SK-N-SH (cell line): Measurements from ENCODE around the gene ZCRB1. TPM values are rescaled to one million over a fixed set of nuclear protein-coding genes. Genes with fewer than 3 reads are reported as not detected.

Source experiments
- CTCF ChIA-PET: fragments of 300-600, 350-600 bp; formaldehyde crosslinking; extraction: SDS; loops from one replicate; lab custom pipeline; 2021; lab: Yijun Ruan, JAX
- POLR2A ChIA-PET: fragments of 350-600 bp; sonication (Branson Sonifier 250); formaldehyde crosslinking; extraction: SDS; loops from one replicate; lab custom pipeline; 2020; ENCODE audit warnings: antibody characterized with exemption, inconsistent platforms; lab: Yijun Ruan, JAX
- DNase-seq: peaks from one replicate; pipeline ENCODE4 v3.0.0; 2012
- H2AFZ ChIP-seq: fragments of 200-600 bp; sonication (generic); 2 replicates; pipeline ENCODE4 v1.8.1; 2016; ENCODE audit warnings: antibody characterized with exemption, mild to moderate bottlenecking, low read depth
- H3F3A ChIP-seq: fragments of 200-600 bp; sonication (generic); replicated peaks from 2 replicates; pipeline ENCODE3; 2016; ENCODE audit warnings: antibody characterized with exemption, mild to moderate bottlenecking; ENCODE audit not compliant: insufficient read depth
- H3K27ac ChIP-seq, 2 experiments: fragments of 200-500 bp in 1 of 2; fragments of 200-600 bp in 1 of 2; sonication (Bioruptor generic) in 1 of 2; sonication (generic), shearing (Covaris generic) in 1 of 2; 2 replicates each; pipeline versions ENCODE4 v1.5.1 to v1.6.1; 2014 to 2016; ENCODE audit warnings: low read depth in 2 of 2, inconsistent platforms in 1 of 2, low read length in 1 of 2, mild to moderate bottlenecking in 1 of 2, mixed read lengths in 1 of 2
- H3K27me3 ChIP-seq: fragments of 200-600 bp; sonication (generic), shearing (Covaris generic); 2 replicates; pipeline ENCODE4 v1.6.1; 2016; ENCODE audit warnings: mixed run types; ENCODE audit not compliant: insufficient read depth
- H3K36me3 ChIP-seq, 2 experiments: fragments of 200-500 bp in 1 of 2; fragments of 200-600 bp in 1 of 2; sonication (Bioruptor generic) in 1 of 2; sonication (generic) in 1 of 2; replicated peaks in 1 of 2; 2 replicates each; pipeline versions ENCODE3 to v1.5.1; 2014 to 2016; ENCODE audit warnings: low read length in 1 of 2, mild to moderate bottlenecking in 1 of 2; ENCODE audit not compliant: insufficient read depth in 2 of 2, control insufficient read depth in 1 of 2
- H3K4me1 ChIP-seq, 2 experiments: fragments of 200-500 bp in 1 of 2; fragments of 200-600 bp in 1 of 2; sonication (Bioruptor generic) in 1 of 2; sonication (generic), shearing (Covaris generic) in 1 of 2; 2 replicates each; pipeline versions ENCODE4 v1.5.1 to v1.6.1; 2014 to 2016; ENCODE audit warnings: low read depth in 1 of 2, low read length in 1 of 2, mixed run types in 1 of 2; ENCODE audit not compliant: insufficient read depth in 2 of 2, control insufficient read depth in 1 of 2
- H3K4me2 ChIP-seq: fragments of 200-600 bp; sonication (generic), shearing (Covaris generic); 2 replicates; pipeline ENCODE4 v1.6.1; 2017; ENCODE audit warnings: mixed run types
- H3K4me3 ChIP-seq, 2 experiments: fragments of 200-500 bp in 1 of 2; fragments of 200-600 bp in 1 of 2; sonication (Bioruptor generic) in 1 of 2; sonication (generic), shearing (Covaris generic) in 1 of 2; 2 replicates each; pipeline versions ENCODE4 v1.5.1 to v1.8.1; 2014 to 2016; ENCODE audit warnings: low read depth in 2 of 2, inconsistent platforms in 1 of 2, low read length in 1 of 2, mild to moderate bottlenecking in 1 of 2, mixed read lengths in 1 of 2, moderate library complexity in 1 of 2
- H3K79me2 ChIP-seq: fragments of 200-600 bp; sonication (generic); 2 replicates; pipeline ENCODE4 v1.8.1; 2017; ENCODE audit warnings: mild to moderate bottlenecking; ENCODE audit not compliant: insufficient read depth
- H3K9ac ChIP-seq: fragments of 200-600 bp; sonication (generic); 2 replicates; pipeline ENCODE4 v1.6.1; 2017; ENCODE audit warnings: mixed run types
- H3K9me2 ChIP-seq: fragments of 200-600 bp; sonication (generic); 2 replicates; pipeline ENCODE4 v1.6.1; 2017; ENCODE audit warnings: mixed run types
- H3K9me3 ChIP-seq: fragments of 200-600 bp; sonication (generic); 2 replicates; pipeline ENCODE4 v1.6.1; 2017; ENCODE audit warnings: mixed run types, mild to moderate bottlenecking, moderate library complexity
- H4K20me1 ChIP-seq: fragments of 200-600 bp; sonication (generic); 2 replicates; pipeline ENCODE4 v1.6.1; 2017; ENCODE audit warnings: mild to moderate bottlenecking, mixed run types; ENCODE audit not compliant: insufficient read depth
- EP300 ChIP-seq, 2 experiments: IDR thresholded peaks; 2 replicates each; pipeline versions ENCODE4 v1.4.0 to v1.6.1; 2012; ENCODE audit warnings: borderline replicate concordance in 1 of 2, low read depth in 1 of 2, low read length in 1 of 2
- EZH2phosphoT487 ChIP-seq: fragments of 200-600 bp; sonication (generic); IDR thresholded peaks from 2 replicates; pipeline ENCODE4 v1.6.1; 2017; ENCODE audit warnings: low read depth, mixed run types, mild to moderate bottlenecking, antibody characterized with exemption, moderate library complexity, borderline replicate concordance
- FOSL2 ChIP-seq: IDR thresholded peaks from 2 replicates; pipeline ENCODE4 v1.4.0; 2012; ENCODE audit warnings: low read depth, mild to moderate bottlenecking, moderate library complexity, borderline replicate concordance
- GATA2 ChIP-seq: sonication (generic); formaldehyde crosslinking; IDR thresholded peaks from 2 replicates; pipeline ENCODE4 v1.5.0; 2020; ENCODE audit warnings: mild to moderate bottlenecking, missing genetic modification reagents
- IRF3 ChIP-seq: fragments of 150-350 bp; IDR thresholded peaks from 2 replicates; pipeline ENCODE4 v1.6.1; 2016; ENCODE audit warnings: mild to moderate bottlenecking, low read depth, low read length
- JUND ChIP-seq: IDR thresholded peaks from 2 replicates; pipeline ENCODE4 v1.4.0; 2012
- MEF2A ChIP-seq: IDR thresholded peaks from 2 replicates; pipeline ENCODE4 v1.4.0; 2012; ENCODE audit warnings: low read depth, borderline replicate concordance
- MXI1 ChIP-seq: IDR thresholded peaks from 2 replicates; pipeline ENCODE4 v1.6.1; 2012; ENCODE audit warnings: mild to moderate bottlenecking, low read depth, low read length, improper control_type of control experiment
- PBX3 ChIP-seq: IDR thresholded peaks from 2 replicates; pipeline ENCODE4; 2012
- POLR2AphosphoS5 ChIP-seq: IDR thresholded peaks from 2 replicates; pipeline ENCODE4 v1.6.1; 2012; ENCODE audit warnings: low read depth, low read length
- RAD21 ChIP-seq: IDR thresholded peaks from 2 replicates; pipeline ENCODE4 v1.6.1; 2012; ENCODE audit warnings: mild to moderate bottlenecking, low read length
- REST ChIP-seq: IDR thresholded peaks from 2 replicates; pipeline ENCODE4 v1.6.1; 2012; ENCODE audit warnings: mild to moderate bottlenecking, low read depth, low read length, moderate library complexity
- SMC3 ChIP-seq: IDR thresholded peaks from 2 replicates; pipeline ENCODE4 v1.6.1; 2012; ENCODE audit warnings: low read depth, low read length, improper control_type of control experiment
- USF1 ChIP-seq: IDR thresholded peaks from 2 replicates; pipeline ENCODE4 v1.4.0; 2012; ENCODE audit warnings: low read depth, borderline replicate concordance
- WGBS: methylation state at CpG from one replicate; pipeline ENCODE4 v1.1.6; 2017; ENCODE audit warnings: low lambda C conversion rate; 5-methylcytosine and 5-hydroxymethylcytosine counted together
- polyA plus RNA-seq, 3 experiments: library from polyadenylated mRNA; depleted of rRNA; stranded (reverse); fragments of >200 nt; gene quantifications; 2 replicates each; pipeline ENCODE4 v1.2.3, GENCODE V29; 2012

The ZCRB1 gene
- polyA plus RNA-seq, 1 of the 3 experiments (the other 2 are of a cell fraction), result 18.7 TPM

GRCh38 chr12:42338280-42338679 lies 12.4 kb upstream of the ZCRB1 start:
- Histone ChIP-seq H3K27ac (no peak overlapping the region), H3F3A (no peaks in the 10 kb centered on the region), H3K4me1 (peaks cover 0 to 3% of the 10 kb centered on the region in 2 experiments; a peak in 1 of 4 replicates), H3K9me2 (no peaks in the 10 kb centered on the region), H3K36me3 (peaks cover 27 to 28% of the 10 kb centered on the region in 2 experiments), H3K4me2 (no peak overlapping the region), H3K9me3 (no peaks in the 10 kb centered on the region), H4K20me1 (peaks cover 29% of the 10 kb centered on the region), H3K79me2 (peaks cover 89% of the 10 kb centered on the region), H2AFZ (no peak overlapping the region), H3K4me3 (no peak overlapping the region), H3K27me3 (no peaks in the 10 kb centered on the region), H3K9ac (no peak overlapping the region)
- TF ChIP-seq IRF3 (no peak), RAD21 (no peak), PBX3 (no peak), MXI1 (no peak), MEF2A (no peak), FOSL2 (no peak), EZH2phosphoT487 (no peak), USF1 (no peak), JUND (no peak)
- no peak for DNase-seq
- WGBS, result 97% methylated on average over 2 of the region's 2 CpGs
- CTCF ChIA-PET, result interaction anchor here (0.5 kb wide), 1 partner anchor 126 kb away, joined by 4 read pairs; no protein-coding TSS in a partner anchor
- POLR2A ChIA-PET, result no interaction called here

GRCh38 chr12:42336286-42336685 lies 10.4 kb upstream of the ZCRB1 start:
- no peaks in the 10 kb centered on the region for H3K9me2 ChIP-seq
- H3K4me2 ChIP-seq, result no peak overlapping the region
- H3K79me2 ChIP-seq, result peaks cover 93% of the 10 kb centered on the region
- ChIA-PET CTCF (no interaction called here), POLR2A (no interaction called here)
- H3K9ac ChIP-seq, result no peak overlapping the region
- peaks cover 20 to 25% of the 10 kb centered on the region in 2 experiments for H3K36me3 ChIP-seq
- H3F3A ChIP-seq, result peaks cover 6% of the 10 kb centered on the region
- no peaks in the 10 kb centered on the region for H3K27me3 ChIP-seq
- peaks cover 0 to 9% of the 10 kb centered on the region in 2 experiments; a peak in 2 of 4 replicates for H3K4me1 ChIP-seq
- no peak overlapping the region for H3K4me3 ChIP-seq
- 95% methylated on average over 1 of the region's 1 CpG for WGBS
- H3K9me3 ChIP-seq, result no peaks in the 10 kb centered on the region
- H3K27ac ChIP-seq, result no peak overlapping the region
- DNase-seq, result no peak
- TF ChIP-seq POLR2AphosphoS5, result no peak
- no peak for TF ChIP-seq GATA2
- TF ChIP-seq MEF2A, result no peak
- no peak for TF ChIP-seq REST
- no peak for TF ChIP-seq EP300 (IDR thresholded peaks at IDR 0.05; ENCODE audit: borderline replicate concordance in 1 of 2, low read depth in 1 of 2, low read length in 1 of 2)
- no peak for TF ChIP-seq SMC3
- TF ChIP-seq IRF3, result no peak
- no peak overlapping the region for H2AFZ ChIP-seq
- peaks cover 42% of the 10 kb centered on the region for H4K20me1 ChIP-seq
